GM23338 (cell line): ENCODE results near the gene FNDC3B. TPM values are rescaled to one million over a fixed set of nuclear protein-coding genes. Genes with fewer than 3 reads are reported as not detected.

Source experiments
- ATAC-seq: fragments of 200-7000 bp; cut with Tn5 transposase; 3 replicates; pipeline ENCODE4 v1.9.1; 2020
- DNase-seq: peaks from one replicate; pipeline ENCODE4 v3.0.0-alpha.2; 2015; ENCODE audit warnings: low spot score
- H2AFZ ChIP-seq: fragments of 200-600 bp; sonication (generic); 2 replicates; pipeline ENCODE4 v1.8.0; 2016; ENCODE audit warnings: antibody characterized with exemption, mild to moderate bottlenecking, moderate library complexity
- H3F3A ChIP-seq: fragments of 200-600 bp; sonication (generic); replicated peaks from 2 replicates; pipeline ENCODE4 v1.8.0; 2017; ENCODE audit warnings: antibody characterized with exemption, mixed run types, low read depth
- H3K27ac ChIP-seq: fragments of 200-600 bp; sonication (generic); 2 replicates; pipeline ENCODE4 v1.6.1; 2016; ENCODE audit warnings: low read depth
- H3K27me3 ChIP-seq: fragments of 200-600 bp; sonication (generic); 2 replicates; pipeline ENCODE4 v1.8.0; 2016; ENCODE audit warnings: mild to moderate bottlenecking, mixed run types, moderate library complexity; ENCODE audit not compliant: insufficient read depth
- H3K36me3 ChIP-seq: fragments of 200-600 bp; sonication (generic); 2 replicates; pipeline ENCODE4 v1.8.0; 2016; ENCODE audit warnings: mild to moderate bottlenecking; ENCODE audit not compliant: insufficient read depth
- H3K4me1 ChIP-seq: fragments of 200-600 bp; sonication (generic); 2 replicates; pipeline ENCODE4 v1.8.0; 2016; ENCODE audit warnings: mild to moderate bottlenecking, moderate library complexity; ENCODE audit not compliant: insufficient read depth
- H3K4me2 ChIP-seq: fragments of 200-600 bp; sonication (generic); 2 replicates; pipeline ENCODE4 v1.7.1; 2017; ENCODE audit warnings: mixed run types
- H3K4me3 ChIP-seq: fragments of 200-600 bp; sonication (generic); 2 replicates; pipeline ENCODE4 v1.6.1; 2016; ENCODE audit warnings: mixed run types
- H3K79me2 ChIP-seq: fragments of 200-600 bp; sonication (generic); replicated peaks from 2 replicates; pipeline ENCODE4 v1.8.0; 2017; ENCODE audit warnings: mild to moderate bottlenecking; ENCODE audit not compliant: insufficient read depth
- H3K9me2 ChIP-seq: fragments of 200-600 bp; sonication (generic); 2 replicates; pipeline ENCODE4 v1.8.0; 2017; ENCODE audit not compliant: insufficient read depth
- H4K20me1 ChIP-seq: fragments of 200-600 bp; sonication (generic); replicated peaks from 2 replicates; pipeline ENCODE4 v1.8.0; 2017; ENCODE audit warnings: mild to moderate bottlenecking; ENCODE audit not compliant: insufficient read depth
- H3K27ac Mint-ChIP-seq: 2 replicates; pipeline ENCODE4 v1.8.0; 2020; ENCODE audit warnings: inconsistent platforms, mild to moderate bottlenecking, moderate library complexity, mixed read lengths
- H3K27me3 Mint-ChIP-seq: 3 replicates; pipeline ENCODE4 v1.8.0; 2022; ENCODE audit warnings: low read depth, mild to moderate bottlenecking, moderate library complexity, mixed read lengths, inconsistent platforms; ENCODE audit not compliant: insufficient read depth, poor library complexity
- H3K36me3 Mint-ChIP-seq: 3 replicates; pipeline ENCODE4 v1.8.0; 2021; ENCODE audit warnings: low read depth, mild to moderate bottlenecking, inconsistent platforms, moderate library complexity, mixed read lengths
- H3K4me1 Mint-ChIP-seq: 3 replicates; pipeline ENCODE4 v1.8.0; 2020; ENCODE audit warnings: mild to moderate bottlenecking, inconsistent platforms, mixed read lengths
- H3K4me3 Mint-ChIP-seq: 3 replicates; pipeline ENCODE4 v1.8.0; 2021; ENCODE audit warnings: moderate library complexity, mild to moderate bottlenecking, inconsistent platforms, mixed read lengths
- H3K9me3 Mint-ChIP-seq: 3 replicates; pipeline ENCODE4 v1.8.0; 2020; ENCODE audit warnings: moderate library complexity, mild to moderate bottlenecking, inconsistent platforms, mixed read lengths
- EZH2 ChIP-seq: fragments of 200-600 bp; sonication (generic); IDR thresholded peaks from one replicate; pipeline ENCODE4 v1.8.0; 2017; ENCODE audit warnings: antibody characterized with exemption, mild to moderate bottlenecking, low read depth; ENCODE audit not compliant: unreplicated experiment
- EZH2phosphoT487 ChIP-seq: fragments of 200-600 bp; sonication (generic); IDR thresholded peaks from one replicate; pipeline ENCODE4 v1.8.1; 2018; ENCODE audit warnings: antibody characterized with exemption; ENCODE audit not compliant: unreplicated experiment
- JUNB ChIP-seq: IDR thresholded peaks from one replicate; pipeline ENCODE4 v1.6.1; 2016; ENCODE audit warnings: antibody characterized with exemption; ENCODE audit not compliant: unreplicated experiment
- NANOG ChIP-seq: IDR thresholded peaks from 2 replicates; pipeline ENCODE4 v1.6.1; 2016; ENCODE audit warnings: antibody characterized with exemption, borderline replicate concordance
- ZNF114 ChIP-seq: fragments of 250-450 bp; sonication (Bioruptor Pico); IDR thresholded peaks from 2 replicates; pipeline ENCODE4 v1.5.0; 2020; ENCODE audit warnings: mild to moderate bottlenecking, moderate library complexity
- polyA plus RNA-seq: library from polyadenylated mRNA; unstranded; fragments of >200 nt; fragmentation: Nextera tagmentation; extraction: Ambion mirVana; gene quantifications from 2 replicates; pipeline ENCODE4 v1.2.1, GENCODE V29; 2016
- total RNA-seq: library from RNA; depleted of rRNA; stranded (reverse); fragments of >200 nt; shearing (Covaris generic); gene quantifications from 2 replicates; pipeline ENCODE4 v1.2.3, GENCODE V29; 2014
- TF ChIP-seq, protein P1 (sequence below): fragments of 250-450 bp; sonication (Bioruptor Pico); IDR thresholded peaks from 2 replicates; pipeline ENCODE4 v1.5.0; 2020; ENCODE audit warnings: mild to moderate bottlenecking, moderate library complexity
- TF ChIP-seq, protein P2 (sequence below): IDR thresholded peaks from one replicate; pipeline ENCODE4 v1.6.1; 2018; ENCODE audit warnings: antibody characterized with exemption; ENCODE audit not compliant: unreplicated experiment
- TF ChIP-seq, protein P3 (sequence below), 2 experiments: fragments of 200-600 bp in 1 of 2; sonication (generic) in 1 of 2; conservative IDR thresholded peaks; 2 replicates each; pipeline versions ENCODE4 v1.5.1 to v1.6.1; 2016 to 2017; ENCODE audit warnings: antibody characterized with exemption in 2 of 2, low read depth in 2 of 2, mild to moderate bottlenecking in 2 of 2, moderate library complexity in 1 of 2

The FNDC3B gene
- total and polyA plus RNA-seq, 2 experiments from 2014 or later: 19.1 to 55.4 TPM

DNA sequence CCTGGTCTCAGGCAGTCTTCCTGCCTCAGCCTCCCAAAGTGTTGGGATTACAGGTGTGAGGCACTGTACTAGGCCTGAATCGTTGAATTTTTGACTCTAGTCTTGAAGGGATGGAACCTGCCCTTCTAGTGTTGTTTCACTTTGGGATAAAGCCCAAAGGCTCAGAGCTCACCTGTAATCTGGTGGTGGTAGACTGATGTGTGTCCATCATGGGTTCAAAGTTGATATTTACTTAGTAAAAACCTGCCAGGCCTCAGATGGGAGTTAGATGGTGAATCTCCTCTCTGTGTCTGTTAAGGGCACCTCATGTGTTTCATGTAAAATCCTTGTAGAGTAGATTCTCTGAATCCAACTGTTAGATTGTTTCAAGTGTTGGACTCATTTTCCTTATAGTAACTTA is 41.1 kb downstream of the FNDC3B start (continued):
- TF ChIP-seq, protein P1, sequence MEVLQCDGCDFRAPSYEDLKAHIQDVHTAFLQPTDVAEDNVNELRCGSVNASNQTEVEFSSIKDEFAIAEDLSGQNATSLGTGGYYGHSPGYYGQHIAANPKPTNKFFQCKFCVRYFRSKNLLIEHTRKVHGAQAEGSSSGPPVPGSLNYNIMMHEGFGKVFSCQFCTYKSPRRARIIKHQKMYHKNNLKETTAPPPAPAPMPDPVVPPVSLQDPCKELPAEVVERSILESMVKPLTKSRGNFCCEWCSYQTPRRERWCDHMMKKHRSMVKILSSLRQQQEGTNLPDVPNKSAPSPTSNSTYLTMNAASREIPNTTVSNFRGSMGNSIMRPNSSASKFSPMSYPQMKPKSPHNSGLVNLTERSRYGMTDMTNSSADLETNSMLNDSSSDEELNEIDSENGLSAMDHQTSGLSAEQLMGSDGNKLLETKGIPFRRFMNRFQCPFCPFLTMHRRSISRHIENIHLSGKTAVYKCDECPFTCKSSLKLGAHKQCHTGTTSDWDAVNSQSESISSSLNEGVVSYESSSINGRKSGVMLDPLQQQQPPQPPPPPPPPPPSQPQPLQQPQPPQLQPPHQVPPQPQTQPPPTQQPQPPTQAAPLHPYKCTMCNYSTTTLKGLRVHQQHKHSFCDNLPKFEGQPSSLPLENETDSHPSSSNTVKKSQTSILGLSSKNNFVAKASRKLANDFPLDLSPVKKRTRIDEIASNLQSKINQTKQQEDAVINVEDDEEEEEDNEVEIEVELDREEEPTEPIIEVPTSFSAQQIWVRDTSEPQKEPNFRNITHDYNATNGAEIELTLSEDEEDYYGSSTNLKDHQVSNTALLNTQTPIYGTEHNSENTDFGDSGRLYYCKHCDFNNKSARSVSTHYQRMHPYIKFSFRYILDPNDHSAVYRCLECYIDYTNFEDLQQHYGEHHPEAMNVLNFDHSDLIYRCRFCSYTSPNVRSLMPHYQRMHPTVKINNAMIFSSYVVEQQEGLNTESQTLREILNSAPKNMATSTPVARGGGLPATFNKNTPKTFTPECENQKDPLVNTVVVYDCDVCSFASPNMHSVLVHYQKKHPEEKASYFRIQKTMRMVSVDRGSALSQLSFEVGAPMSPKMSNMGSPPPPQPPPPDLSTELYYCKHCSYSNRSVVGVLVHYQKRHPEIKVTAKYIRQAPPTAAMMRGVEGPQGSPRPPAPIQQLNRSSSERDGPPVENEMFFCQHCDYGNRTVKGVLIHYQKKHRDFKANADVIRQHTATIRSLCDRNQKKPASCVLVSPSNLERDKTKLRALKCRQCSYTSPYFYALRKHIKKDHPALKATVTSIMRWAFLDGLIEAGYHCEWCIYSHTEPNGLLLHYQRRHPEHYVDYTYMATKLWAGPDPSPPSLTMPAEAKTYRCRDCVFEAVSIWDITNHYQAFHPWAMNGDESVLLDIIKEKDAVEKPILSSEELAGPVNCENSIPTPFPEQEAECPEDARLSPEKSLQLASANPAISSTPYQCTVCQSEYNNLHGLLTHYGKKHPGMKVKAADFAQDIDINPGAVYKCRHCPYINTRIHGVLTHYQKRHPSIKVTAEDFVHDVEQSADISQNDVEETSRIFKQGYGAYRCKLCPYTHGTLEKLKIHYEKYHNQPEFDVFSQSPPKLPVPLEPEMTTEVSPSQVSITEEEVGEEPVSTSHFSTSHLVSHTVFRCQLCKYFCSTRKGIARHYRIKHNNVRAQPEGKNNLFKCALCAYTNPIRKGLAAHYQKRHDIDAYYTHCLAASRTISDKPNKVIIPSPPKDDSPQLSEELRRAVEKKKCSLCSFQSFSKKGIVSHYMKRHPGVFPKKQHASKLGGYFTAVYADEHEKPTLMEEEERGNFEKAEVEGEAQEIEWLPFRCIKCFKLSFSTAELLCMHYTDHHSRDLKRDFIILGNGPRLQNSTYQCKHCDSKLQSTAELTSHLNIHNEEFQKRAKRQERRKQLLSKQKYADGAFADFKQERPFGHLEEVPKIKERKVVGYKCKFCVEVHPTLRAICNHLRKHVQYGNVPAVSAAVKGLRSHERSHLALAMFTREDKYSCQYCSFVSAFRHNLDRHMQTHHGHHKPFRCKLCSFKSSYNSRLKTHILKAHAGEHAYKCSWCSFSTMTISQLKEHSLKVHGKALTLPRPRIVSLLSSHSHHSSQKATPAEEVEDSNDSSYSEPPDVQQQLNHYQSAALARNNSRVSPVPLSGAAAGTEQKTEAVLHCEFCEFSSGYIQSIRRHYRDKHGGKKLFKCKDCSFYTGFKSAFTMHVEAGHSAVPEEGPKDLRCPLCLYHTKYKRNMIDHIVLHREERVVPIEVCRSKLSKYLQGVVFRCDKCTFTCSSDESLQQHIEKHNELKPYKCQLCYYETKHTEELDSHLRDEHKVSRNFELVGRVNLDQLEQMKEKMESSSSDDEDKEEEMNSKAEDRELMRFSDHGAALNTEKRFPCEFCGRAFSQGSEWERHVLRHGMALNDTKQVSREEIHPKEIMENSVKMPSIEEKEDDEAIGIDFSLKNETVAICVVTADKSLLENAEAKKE: no peak
- no peak for TF ChIP-seq EZH2
- TF ChIP-seq ZNF114 (CRISPR knock-in tag): no peak
- no peak for TF ChIP-seq NANOG

DNA sequence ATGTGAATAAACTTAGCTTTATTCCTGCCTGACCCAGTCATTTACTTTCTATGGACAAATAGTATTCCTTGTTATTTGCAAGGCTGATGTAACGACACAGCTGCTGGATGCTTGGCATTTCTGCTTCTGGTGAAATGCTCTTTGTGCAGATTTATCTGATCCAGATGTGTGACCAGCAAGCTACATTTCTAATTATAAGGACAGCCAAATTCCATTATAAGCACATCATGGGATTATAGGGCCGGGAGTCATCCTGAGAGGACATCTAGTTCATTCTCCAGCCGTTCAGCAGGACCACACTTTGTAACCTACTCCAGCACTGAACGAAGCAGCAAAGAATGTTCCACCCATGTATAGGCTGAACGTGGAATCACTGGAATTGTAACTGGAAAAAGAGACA is 42.9 kb downstream of the FNDC3B start:
- Mint-ChIP-seq H3K4me1 (peaks cover 36% of the 10 kb centered on the region), H3K27ac (no peak overlapping the region), H3K27me3 (no peaks in the 10 kb centered on the region), H3K4me3 (no peak overlapping the region), H3K36me3 (peaks cover 37% of the 10 kb centered on the region), H3K9me3 (0 out of 3 replicates have a peak, but pooled peaks cover 6% of the 10 kb centered on the region)
- DNase-seq (no peak), ATAC-seq (no peak)
- Histone ChIP-seq H4K20me1 (peaks cover 14% of the 10 kb centered on the region; the same call in 1 of the 2 replicates), H3K36me3 (no peaks in the 10 kb centered on the region; the same call in 1 of the 2 replicates), H3K79me2 (peaks cover 100% of the 10 kb centered on the region), H3K4me2 (no peak overlapping the region), H3K27ac (no peak overlapping the region), H3F3A (no peaks in the 10 kb centered on the region), H3K4me3 (no peak overlapping the region), H3K27me3 (no peaks in the 10 kb centered on the region), H3K4me1 (peaks cover 23% of the 10 kb centered on the region), H2AFZ (no peak overlapping the region), H3K9me2 (no peaks in the 10 kb centered on the region)
- TF ChIP-seq, protein P2, sequence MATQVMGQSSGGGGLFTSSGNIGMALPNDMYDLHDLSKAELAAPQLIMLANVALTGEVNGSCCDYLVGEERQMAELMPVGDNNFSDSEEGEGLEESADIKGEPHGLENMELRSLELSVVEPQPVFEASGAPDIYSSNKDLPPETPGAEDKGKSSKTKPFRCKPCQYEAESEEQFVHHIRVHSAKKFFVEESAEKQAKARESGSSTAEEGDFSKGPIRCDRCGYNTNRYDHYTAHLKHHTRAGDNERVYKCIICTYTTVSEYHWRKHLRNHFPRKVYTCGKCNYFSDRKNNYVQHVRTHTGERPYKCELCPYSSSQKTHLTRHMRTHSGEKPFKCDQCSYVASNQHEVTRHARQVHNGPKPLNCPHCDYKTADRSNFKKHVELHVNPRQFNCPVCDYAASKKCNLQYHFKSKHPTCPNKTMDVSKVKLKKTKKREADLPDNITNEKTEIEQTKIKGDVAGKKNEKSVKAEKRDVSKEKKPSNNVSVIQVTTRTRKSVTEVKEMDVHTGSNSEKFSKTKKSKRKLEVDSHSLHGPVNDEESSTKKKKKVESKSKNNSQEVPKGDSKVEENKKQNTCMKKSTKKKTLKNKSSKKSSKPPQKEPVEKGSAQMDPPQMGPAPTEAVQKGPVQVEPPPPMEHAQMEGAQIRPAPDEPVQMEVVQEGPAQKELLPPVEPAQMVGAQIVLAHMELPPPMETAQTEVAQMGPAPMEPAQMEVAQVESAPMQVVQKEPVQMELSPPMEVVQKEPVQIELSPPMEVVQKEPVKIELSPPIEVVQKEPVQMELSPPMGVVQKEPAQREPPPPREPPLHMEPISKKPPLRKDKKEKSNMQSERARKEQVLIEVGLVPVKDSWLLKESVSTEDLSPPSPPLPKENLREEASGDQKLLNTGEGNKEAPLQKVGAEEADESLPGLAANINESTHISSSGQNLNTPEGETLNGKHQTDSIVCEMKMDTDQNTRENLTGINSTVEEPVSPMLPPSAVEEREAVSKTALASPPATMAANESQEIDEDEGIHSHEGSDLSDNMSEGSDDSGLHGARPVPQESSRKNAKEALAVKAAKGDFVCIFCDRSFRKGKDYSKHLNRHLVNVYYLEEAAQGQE: no peak
- TF ChIP-seq, protein P3, sequence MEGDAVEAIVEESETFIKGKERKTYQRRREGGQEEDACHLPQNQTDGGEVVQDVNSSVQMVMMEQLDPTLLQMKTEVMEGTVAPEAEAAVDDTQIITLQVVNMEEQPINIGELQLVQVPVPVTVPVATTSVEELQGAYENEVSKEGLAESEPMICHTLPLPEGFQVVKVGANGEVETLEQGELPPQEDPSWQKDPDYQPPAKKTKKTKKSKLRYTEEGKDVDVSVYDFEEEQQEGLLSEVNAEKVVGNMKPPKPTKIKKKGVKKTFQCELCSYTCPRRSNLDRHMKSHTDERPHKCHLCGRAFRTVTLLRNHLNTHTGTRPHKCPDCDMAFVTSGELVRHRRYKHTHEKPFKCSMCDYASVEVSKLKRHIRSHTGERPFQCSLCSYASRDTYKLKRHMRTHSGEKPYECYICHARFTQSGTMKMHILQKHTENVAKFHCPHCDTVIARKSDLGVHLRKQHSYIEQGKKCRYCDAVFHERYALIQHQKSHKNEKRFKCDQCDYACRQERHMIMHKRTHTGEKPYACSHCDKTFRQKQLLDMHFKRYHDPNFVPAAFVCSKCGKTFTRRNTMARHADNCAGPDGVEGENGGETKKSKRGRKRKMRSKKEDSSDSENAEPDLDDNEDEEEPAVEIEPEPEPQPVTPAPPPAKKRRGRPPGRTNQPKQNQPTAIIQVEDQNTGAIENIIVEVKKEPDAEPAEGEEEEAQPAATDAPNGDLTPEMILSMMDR (conservative IDR thresholded peaks at IDR 0.05; ENCODE audit: low read depth in 2 of 2): no peak
- no peak for TF ChIP-seq JUNB
- TF ChIP-seq EZH2phosphoT487: no peak
